Kidney (tissue), 14 donors: ENCODE measurements around the gene HOXA10. TPM values are rescaled to one million over a fixed set of nuclear protein-coding genes. Genes with fewer than 3 reads are reported as not detected.

Experiments used
- DNase-seq, 5 donors: peaks; one replicate each; pipeline ENCODE4 v3.0.0-alpha.2; 2013 to 2020
- FAIRE-seq: peaks from 2 replicates; lab custom pipeline; 2012; peaks lifted over from hg19 to GRCh38; lab: Jason Lieb, UNC
- H3K27ac ChIP-seq, 2 donors: one replicate each; pipeline ENCODE4 v1.7.0; 2013; ENCODE audit warnings: low read depth in 2 of 2, low read length in 2 of 2, inconsistent platforms in 1 of 2
- H3K27me3 ChIP-seq: one replicate; pipeline ENCODE4 v1.7.1; 2013; ENCODE audit warnings: low read length, inconsistent platforms; ENCODE audit not compliant: control insufficient read depth, insufficient read depth
- H3K36me3 ChIP-seq, 3 donors: one replicate each; pipeline versions ENCODE4 v1.7.0 to v1.7.1; 2013; ENCODE audit warnings: low read length in 3 of 3, control low read depth in 1 of 3, inconsistent platforms in 1 of 3; ENCODE audit not compliant: insufficient read depth in 3 of 3, control insufficient read depth in 2 of 3
- H3K4me1 ChIP-seq, 3 donors: one replicate each; pipeline versions ENCODE4 v1.7.0 to v1.7.1; 2013; ENCODE audit warnings: low read length in 3 of 3, inconsistent platforms in 1 of 3, low read depth in 1 of 3; ENCODE audit not compliant: control insufficient read depth in 2 of 3, insufficient read depth in 2 of 3
- H3K4me3 ChIP-seq, 3 donors: one replicate each; pipeline versions ENCODE4 v1.7.0 to v1.8.1; 2013; ENCODE audit warnings: low read length in 3 of 3, control low read depth in 1 of 3, inconsistent platforms in 1 of 3
- H3K9ac ChIP-seq, 3 donors: one replicate each; pipeline versions ENCODE4 v1.7.0 to v1.7.1; 2013; ENCODE audit warnings: low read length in 3 of 3, control low read depth in 1 of 3, inconsistent platforms in 1 of 3
- H3K9me3 ChIP-seq, 3 donors: one replicate each; pipeline versions ENCODE4 v1.7.0 to v1.7.1; 2013; ENCODE audit warnings: low read length in 3 of 3, control low read depth in 1 of 3, inconsistent platforms in 1 of 3; ENCODE audit not compliant: control insufficient read depth in 2 of 3, insufficient read depth in 1 of 3
- CTCF ChIP-seq: IDR thresholded peaks from 3 replicates; pipeline ENCODE4 v1.5.1; 2012; ENCODE audit warnings: mild to moderate bottlenecking, moderate library complexity, borderline replicate concordance; ENCODE audit not compliant: insufficient read depth; ENCODE audit errors: extremely low read depth
- intact Hi-C: fragments of 100-400 bp; cut with DNase I; formaldehyde crosslinking; loops from one replicate; pipeline ENCODE4 v1.11.1; 2022
- polyA plus RNA-seq: library from polyadenylated mRNA; stranded (reverse); fragments of 350-450 nt; fragmentation: Illumina TruSeq; extraction: RNeasy Lipid Tissue Mini Kit (QIAGEN cat#74804); gene quantifications from one replicate; pipeline ENCODE4 v1.2.3, GENCODE V29; 2014; ENCODE audit warnings: low read depth, low replicate concordance; ENCODE audit not compliant: insufficient read depth
- total RNA-seq: library from RNA; stranded (reverse); fragmentation: NEBNext Ultra II Directional; extraction: Animal tissue kit (Norgen Biotek cat#: 25700); gene quantifications from one replicate; pipeline ENCODE4 v1.2.1, GENCODE V29; 2021
- donor health status: control.
- donor health status: control.
- donor health status: control.
- donor health status: control.
- donor health status: control.
- donor health status: DM: yes; HTN: yes; CAD: no.
- donor health status: Normal renal cell carcinoma (clear cell type).

HOXA10 gene
- total and polyA plus RNA-seq, 2 donors from 2014 or later = 16.3 to 17.9 TPM

GRCh38 chr7:27185854-27186667 lies 11.9 kb upstream of the HOXA10 start:
- Histone ChIP-seq H3K9ac (peak overlapping the region; percentile 22 to 74 (median 67)), H3K9me3 (no peaks in the 10 kb centered on the region), H3K4me3 (peak overlapping the region; percentile 51 to 95 (median 68)), H3K36me3 (no peaks in the 10 kb centered on the region), H3K27ac (peak overlapping the region; percentile 87 to 92), H3K4me1 (peaks cover 0 to 4% (median 0%) of the 10 kb centered on the region in 3 donors), H3K27me3 (peaks cover 4% of the 10 kb centered on the region)
- FAIRE-seq = no peak
- DNase-seq = peak in 4 of 5 donors; percentile 31 to 69 (median 65)
- TF ChIP-seq CTCF = no peak
- intact Hi-C loops = no loop called here

GRCh38 chr7:27185013-27185853 lies 11.1 kb upstream of the HOXA10 start, which contains the start of gene HOXA11:
Gene HOXA11, minus strand, starts transcription at chr7:27185232. Its CDS starts 88 bp downstream, at chr7:27185144.
- no peak for FAIRE-seq
- H3K9ac ChIP-seq = peak within 1 kb of the TSS; percentile 50 to 93 (median 67)
- H3K36me3 ChIP-seq = no peaks in the 10 kb centered on the region
- peak; percentile 82 to 98 (median 94) for DNase-seq
- intact Hi-C loops = no loop called here
- peaks cover 0 to 4% (median 0%) of the 10 kb centered on the region in 3 donors for H3K4me1 ChIP-seq
- no peaks in the 10 kb centered on the region for H3K9me3 ChIP-seq
- H3K27ac ChIP-seq = peak within 1 kb of the TSS; percentile 87 to 92
- TF ChIP-seq CTCF = no peak
- H3K4me3 ChIP-seq = peak within 1 kb of the TSS; percentile 68 to 95 (median 68)
- peaks cover 4% of the 10 kb centered on the region for H3K27me3 ChIP-seq

- Histone ChIP-seq H3K9ac (peak overlapping the region; percentile 50 to 93 (median 52)), H3K9me3 (no peaks in the 10 kb centered on the region), H3K27me3 (no peaks in the 10 kb centered on the region), H3K36me3 (no peaks in the 10 kb centered on the region), H3K4me3 (peak overlapping the region; percentile 68 to 95 (median 68)), H3K27ac (peak overlapping the region; percentile 80 to 87), H3K4me1 (peaks cover 0 to 6% (median 0%) of the 10 kb centered on the region in 3 donors)
- FAIRE-seq (no peak), DNase-seq (peak in 3 of 5 donors; percentile 27 to 83 (median 34))
- intact Hi-C loops = no loop called here
- TF ChIP-seq CTCF = no peak
Measured at GRCh38 chr7:27184337-27185012, 10.4 kb upstream of the HOXA10 start.
